Effector memory CD8-positive, alpha-beta T cell (primary cell): ENCODE data around the gene SCN8A.
"Not testable (repeated sequence)": the region's sequence is repeated elsewhere in the genome, so short reads cannot be mapped to it uniquely, and the experiment has no call there.

ENCODE experiments used
- ATAC-seq: fragments of 150-1000 bp; cut with Tn5 transposase; replicated peaks from 2 replicates; pipeline ENCODE4 v1.10.0; 2021; ENCODE audit warnings: mild to moderate bottlenecking, moderate library complexity
- DNase-seq, 3 experiments: peaks; one replicate each; pipeline ENCODE4 v3.0.0; 2021
- H3K27ac Mint-ChIP-seq, 2 donors: one replicate each; pipeline ENCODE4 v1.8.0; 2022; ENCODE audit warnings: mild to moderate bottlenecking in 2 of 2, mixed read lengths in 2 of 2, moderate library complexity in 2 of 2
- H3K27me3 Mint-ChIP-seq, 2 donors: one replicate each; pipeline ENCODE4 v1.8.0; 2022; ENCODE audit warnings: mixed read lengths in 2 of 2
- H3K36me3 Mint-ChIP-seq: one replicate; pipeline ENCODE4 v1.8.0; 2022; ENCODE audit warnings: mild to moderate bottlenecking, moderate library complexity, mixed read lengths; ENCODE audit not compliant: insufficient read depth
- H3K4me1 Mint-ChIP-seq, 2 donors: one replicate each; pipeline ENCODE4 v1.8.0; 2022; ENCODE audit warnings: low read depth in 2 of 2, mixed read lengths in 2 of 2
- H3K4me3 Mint-ChIP-seq, 2 donors: one replicate each; pipeline ENCODE4 v1.8.0; 2022; ENCODE audit warnings: mild to moderate bottlenecking in 2 of 2, mixed read lengths in 2 of 2, moderate library complexity in 2 of 2
- H3K9me3 Mint-ChIP-seq, 2 donors: one replicate each; pipeline ENCODE4 v1.8.0; 2022; ENCODE audit warnings: mixed read lengths in 2 of 2

SCN8A gene

DNA sequence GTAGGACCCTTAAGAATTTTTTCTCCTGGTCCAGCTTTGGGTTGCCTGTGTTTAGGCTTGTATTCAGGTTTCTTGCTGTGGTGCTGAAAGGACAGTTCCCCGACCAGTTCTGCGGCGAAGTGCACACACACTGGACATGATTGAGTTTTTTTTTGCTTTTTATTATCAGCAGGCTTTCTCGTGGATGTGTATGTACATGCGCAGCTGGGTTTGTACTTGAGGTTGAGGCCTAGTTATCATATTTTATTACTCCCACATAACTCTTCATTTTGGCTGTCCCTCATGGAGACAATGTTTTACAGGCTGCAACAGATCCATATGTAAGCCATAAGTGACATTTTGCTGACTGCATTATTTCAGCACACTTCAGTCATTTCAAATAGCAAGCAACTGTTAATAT lies 2.5 kb downstream of the SCN8A start:
- DNase-seq, result peak in 2 of 3 experiments; percentile 5 to 11
- H3K4me1 Mint-ChIP-seq, result peaks cover 17 to 22% of the 10 kb centered on the region in 2 donors

DNA sequence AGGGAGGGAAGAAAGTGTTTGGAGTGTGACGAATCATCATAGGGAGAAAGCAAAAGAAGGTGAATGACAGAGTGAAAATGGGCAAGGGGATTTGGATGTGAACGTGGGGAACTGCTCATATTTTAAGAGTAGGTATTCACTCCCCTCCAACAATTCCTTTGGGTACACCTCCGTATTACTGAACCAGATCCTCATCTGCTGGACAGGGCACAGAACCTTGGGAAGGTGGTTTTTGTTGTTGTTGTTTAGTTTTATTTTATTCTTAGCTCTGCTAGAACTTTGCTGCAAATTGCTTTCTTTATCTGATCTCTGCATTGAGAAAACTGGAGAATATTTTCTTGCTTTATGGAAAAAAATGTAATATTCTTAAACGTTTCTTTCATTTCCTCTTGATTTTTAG lies 7.1 kb downstream of the SCN8A start:
- Mint-ChIP-seq H3K36me3 (no peaks in the 10 kb centered on the region), H3K27ac (no peak overlapping the region), H3K4me1 (no peaks in the 10 kb centered on the region), H3K27me3 (peaks cover 18 to 36% of the 10 kb centered on the region in 2 donors), H3K9me3 (no peaks in the 10 kb centered on the region), H3K4me3 (no peak overlapping the region)
- DNase-seq (no peak), ATAC-seq (no peak)

More for the DNA sequence above, 2.5 kb downstream of the SCN8A start:
- Mint-ChIP-seq H3K27ac (no peak overlapping the region), H3K36me3 (peaks cover 2% of the 10 kb centered on the region), H3K4me3 (no peak overlapping the region), H3K9me3 (no peaks in the 10 kb centered on the region), H3K27me3 (peaks cover 52 to 56% of the 10 kb centered on the region in 2 donors)
- ATAC-seq, result no peak

DNA sequence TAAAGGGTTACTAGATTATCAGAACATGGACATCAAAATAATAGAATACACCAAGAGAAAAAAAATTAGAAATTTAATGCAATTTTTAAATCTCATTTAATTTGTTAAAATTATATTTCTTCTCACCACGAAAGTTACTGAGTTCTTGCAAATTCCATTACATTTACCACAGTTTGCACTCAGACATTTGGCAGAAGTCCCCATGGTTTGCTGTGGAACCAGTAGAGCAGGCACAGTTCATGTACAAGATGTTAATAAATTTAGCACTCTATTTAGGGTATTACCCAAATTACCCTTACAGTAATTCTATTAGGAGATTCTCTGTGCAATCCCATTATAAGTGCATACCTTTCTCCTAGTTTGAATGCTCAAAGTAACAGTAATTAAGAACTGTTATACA lies 9.7 kb downstream of the SCN8A start:
- no peaks in the 10 kb centered on the region for H3K36me3 Mint-ChIP-seq
- ATAC-seq, result no peak
- no peaks in the 10 kb centered on the region for H3K9me3 Mint-ChIP-seq
- no peak overlapping the region for H3K27ac Mint-ChIP-seq
- no peak overlapping the region for H3K4me3 Mint-ChIP-seq
- peaks cover 15 to 27% of the 10 kb centered on the region in 2 donors for H3K27me3 Mint-ChIP-seq
- DNase-seq, result no peak
- H3K4me1 Mint-ChIP-seq, result no peaks in the 10 kb centered on the region

DNA sequence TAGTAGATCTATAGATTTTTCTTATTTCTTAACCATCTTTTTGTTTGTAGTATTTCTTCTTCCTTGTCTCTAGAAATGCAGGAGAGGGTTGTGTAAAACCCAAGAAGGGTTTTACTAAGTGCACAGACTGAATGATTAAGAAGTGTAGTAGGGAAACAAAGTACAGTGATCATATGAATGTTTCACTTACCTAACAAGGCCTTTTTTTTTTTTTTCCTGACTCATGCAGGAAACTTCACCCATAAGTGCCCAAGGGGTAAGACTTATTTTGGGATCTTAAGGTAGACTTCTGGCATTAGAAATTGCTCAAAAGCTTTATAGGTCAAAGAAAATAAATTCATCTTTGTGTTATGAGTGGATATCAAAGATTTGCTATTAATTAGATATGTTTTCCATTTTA lies 10.2 kb downstream of the SCN8A start:
- Mint-ChIP-seq H3K27me3 (peaks cover 20 to 28% of the 10 kb centered on the region in 2 donors), H3K36me3 (no peaks in the 10 kb centered on the region), H3K4me3 (no peak overlapping the region), H3K27ac (no peak overlapping the region), H3K9me3 (no peaks in the 10 kb centered on the region), H3K4me1 (no peaks in the 10 kb centered on the region)
- DNase-seq, result no peak
- no peak for ATAC-seq

DNA sequence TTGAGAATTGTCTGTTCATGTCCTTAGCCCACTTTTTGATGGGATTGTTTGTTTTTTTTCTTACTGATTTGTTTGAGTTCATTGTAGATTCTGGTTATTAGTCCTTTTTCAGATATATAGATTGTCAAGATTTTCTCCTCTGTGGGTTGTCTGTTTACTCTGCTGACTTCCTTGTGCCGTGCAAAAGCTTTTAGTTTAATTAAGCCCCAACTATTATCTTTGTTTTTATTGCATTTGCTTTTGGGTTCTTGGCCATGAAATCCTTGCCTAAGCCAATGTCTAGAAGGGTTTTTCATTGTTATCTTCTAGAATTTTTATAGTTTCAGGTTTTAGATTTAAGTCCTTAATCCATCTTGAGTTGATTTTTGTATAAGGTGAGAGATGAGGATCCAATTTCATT lies 14.9 kb downstream of the SCN8A start:
- H3K4me1 Mint-ChIP-seq, H3K9me3 Mint-ChIP-seq, H3K36me3 Mint-ChIP-seq, H3K27ac Mint-ChIP-seq, H3K4me3 Mint-ChIP-seq, DNase-seq, ATAC-seq: not testable (repeated sequence)
- H3K27me3 Mint-ChIP-seq, result peaks cover 25 to 55% of the 10 kb centered on the region in 2 donors

DNA sequence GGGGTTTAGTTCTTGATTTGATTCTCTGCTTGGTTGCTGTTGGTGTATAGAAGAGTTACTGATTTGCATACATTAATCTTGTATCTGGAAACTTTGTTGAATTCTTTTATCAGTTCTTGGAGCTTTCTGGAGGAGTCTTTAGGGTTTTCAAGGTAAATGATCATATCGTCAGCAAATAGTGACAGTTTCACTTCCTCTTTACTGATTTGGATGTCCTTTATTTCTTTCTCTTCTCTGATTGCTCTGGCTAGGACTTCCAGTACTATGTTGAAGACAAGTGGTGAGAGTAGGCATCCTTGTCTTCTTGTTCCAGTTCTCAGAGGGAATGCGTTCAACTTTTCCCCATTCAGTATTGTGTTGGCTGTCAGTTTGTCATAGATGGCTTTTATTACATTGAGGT lies 16.2 kb downstream of the SCN8A start:
- H3K4me3 Mint-ChIP-seq, ATAC-seq: not testable (repeated sequence)

DNA sequence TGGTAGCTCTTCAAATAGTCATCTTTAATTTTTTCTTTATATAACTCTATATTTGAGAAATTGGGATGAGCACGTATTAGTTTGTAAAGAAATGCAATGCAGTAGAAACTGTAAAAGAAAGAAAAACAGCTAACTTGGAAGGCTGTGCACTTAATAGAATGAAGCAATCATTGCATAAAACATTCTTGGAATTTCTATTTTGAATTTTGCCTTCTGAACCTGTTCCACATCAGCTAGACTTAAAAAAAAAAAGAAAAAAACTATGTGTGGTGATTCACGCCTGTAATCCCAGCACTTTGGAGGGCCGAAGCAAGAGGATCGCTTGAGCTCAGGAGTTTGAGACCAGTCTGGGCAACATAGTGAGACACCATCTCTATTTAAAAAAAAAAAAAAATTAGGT lies 29.4 kb downstream of the SCN8A start:
- Mint-ChIP-seq H3K36me3 (no peaks in the 10 kb centered on the region), H3K27ac (no peak overlapping the region)
- DNase-seq, result no peak

More for the DNA sequence above, 16.2 kb downstream of the SCN8A start:
- not testable (repeated sequence) for H3K27ac Mint-ChIP-seq, H3K9me3 Mint-ChIP-seq, DNase-seq, H3K4me1 Mint-ChIP-seq, H3K36me3 Mint-ChIP-seq
- H3K27me3 Mint-ChIP-seq, result peaks cover 25 to 55% of the 10 kb centered on the region in 2 donors

DNA sequence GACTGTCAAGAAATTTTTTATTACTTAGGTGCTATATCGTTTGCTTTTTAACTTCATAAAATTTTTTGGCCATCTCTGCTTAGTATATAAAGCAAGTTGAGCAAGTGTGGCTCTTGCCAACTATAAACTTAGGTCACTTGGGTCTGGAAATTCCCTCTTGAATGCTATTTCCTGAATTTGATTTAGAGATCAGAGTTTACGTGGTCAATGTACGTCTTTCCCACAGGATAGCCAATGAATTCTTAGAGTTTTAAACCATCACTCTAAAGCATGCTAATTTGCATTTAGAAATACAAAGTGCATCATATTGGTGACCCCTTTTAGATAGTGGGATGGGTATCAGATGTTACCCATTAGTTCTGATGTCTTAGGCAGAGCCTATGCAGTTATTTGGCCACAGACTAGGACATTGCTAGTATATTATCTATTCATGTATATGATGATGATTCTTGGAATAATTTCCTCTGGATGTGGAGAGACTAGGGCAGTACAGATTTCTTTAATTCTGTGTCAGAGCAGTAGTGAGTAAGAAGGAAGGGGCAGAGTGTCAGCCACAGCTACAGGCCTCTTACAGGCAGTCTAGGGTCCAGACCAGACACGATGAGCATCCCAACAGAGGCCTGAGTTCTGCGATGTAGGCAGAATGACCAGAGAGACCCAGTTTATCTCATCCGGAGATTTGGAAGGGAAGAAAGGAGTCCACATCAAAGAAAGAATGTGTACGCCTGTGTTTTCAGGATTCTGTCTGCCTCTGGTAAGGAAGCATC lies 30.3 kb downstream of the SCN8A start:
- H3K4me3 Mint-ChIP-seq, result no peak overlapping the region
- no peak for ATAC-seq
- no peaks in the 10 kb centered on the region for H3K36me3 Mint-ChIP-seq
- H3K27ac Mint-ChIP-seq, result peak overlapping the region in 1 of 2 donors; percentile 4
- DNase-seq, result no peak
- H3K4me1 Mint-ChIP-seq, result no peaks in the 10 kb centered on the region
- H3K27me3 Mint-ChIP-seq, result peaks cover 33 to 38% of the 10 kb centered on the region in 2 donors
- peaks cover 0 to 8% of the 10 kb centered on the region in 2 donors for H3K9me3 Mint-ChIP-seq

More for the DNA sequence above, 29.4 kb downstream of the SCN8A start:
- Mint-ChIP-seq H3K4me3 (no peak overlapping the region), H3K9me3 (peaks cover 0 to 8% of the 10 kb centered on the region in 2 donors), H3K27me3 (peaks cover 25 to 29% of the 10 kb centered on the region in 2 donors), H3K4me1 (no peaks in the 10 kb centered on the region)
- ATAC-seq, result no peak

DNA sequence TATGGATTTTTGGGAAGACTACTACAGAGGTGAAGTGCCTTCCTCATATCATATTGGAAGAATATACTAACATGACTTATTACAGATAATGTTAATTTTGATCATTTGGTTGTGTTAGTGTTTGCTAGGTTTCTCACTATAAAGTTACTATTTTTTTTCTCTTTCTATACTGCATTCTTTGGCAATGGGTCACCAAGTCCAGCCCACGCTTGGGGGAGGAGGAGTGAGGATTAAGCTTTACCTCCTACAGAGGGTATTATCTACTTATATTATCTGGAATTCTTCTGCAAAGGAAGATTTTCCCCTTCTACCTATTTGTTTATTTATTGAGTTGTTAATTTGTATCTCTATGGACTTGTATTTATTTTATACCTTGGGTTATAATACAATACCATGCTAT lies 31.5 kb downstream of the SCN8A start:
- Mint-ChIP-seq H3K27ac (no peak overlapping the region), H3K27me3 (peaks cover 32 to 33% of the 10 kb centered on the region in 2 donors)

DNA sequence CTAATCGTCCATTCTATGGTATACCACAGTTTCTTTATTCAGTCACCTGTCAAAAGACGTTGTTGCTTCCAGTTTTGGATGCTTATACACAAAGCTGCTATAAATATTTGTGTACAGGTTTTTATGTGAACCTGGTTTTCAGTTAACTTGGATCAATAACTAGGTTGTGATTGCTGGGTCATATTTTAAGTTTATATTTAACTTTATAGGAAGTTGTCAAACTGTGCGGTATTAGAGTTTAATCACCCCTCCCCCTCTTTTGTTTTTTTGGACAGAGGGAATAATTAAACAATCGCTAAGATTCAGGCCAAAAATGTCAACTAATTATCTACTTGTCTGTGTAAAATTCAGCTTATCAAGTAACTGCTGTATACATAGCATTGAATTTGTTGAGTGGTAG lies 34.3 kb downstream of the SCN8A start:
- ATAC-seq (no peak), DNase-seq (no peak)
- Mint-ChIP-seq H3K36me3 (no peaks in the 10 kb centered on the region), H3K27ac (no peak overlapping the region), H3K9me3 (no peaks in the 10 kb centered on the region), H3K4me1 (no peaks in the 10 kb centered on the region), H3K27me3 (peaks cover 38% of the 10 kb centered on the region in 2 donors), H3K4me3 (no peak overlapping the region)

More for the DNA sequence above, 31.5 kb downstream of the SCN8A start:
- Mint-ChIP-seq H3K9me3 (no peaks in the 10 kb centered on the region), H3K4me1 (no peaks in the 10 kb centered on the region), H3K4me3 (no peak overlapping the region), H3K36me3 (no peaks in the 10 kb centered on the region)
- ATAC-seq, result no peak
- no peak for DNase-seq

DNA sequence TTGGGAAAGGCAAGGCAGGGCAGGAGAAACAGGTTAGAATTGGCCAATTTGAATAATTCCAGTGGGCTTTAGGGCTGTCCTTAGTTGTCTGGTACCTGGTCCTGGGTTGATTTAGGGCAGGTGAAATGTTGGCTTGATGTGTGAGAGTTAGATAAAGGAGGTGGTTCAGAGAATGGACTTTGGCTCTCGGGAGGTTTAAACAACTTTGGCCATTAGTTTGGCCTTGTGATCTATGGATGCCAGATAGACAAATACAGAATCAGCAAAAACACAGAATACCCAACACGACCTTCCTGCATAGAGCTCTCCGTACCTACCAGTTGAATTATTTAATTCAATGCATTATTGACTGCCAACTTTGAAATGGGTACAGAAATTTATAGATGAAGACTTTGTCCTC lies 35.1 kb downstream of the SCN8A start:
- Mint-ChIP-seq H3K27me3 (peaks cover 43 to 45% of the 10 kb centered on the region in 2 donors), H3K9me3 (no peaks in the 10 kb centered on the region), H3K4me3 (no peak overlapping the region), H3K27ac (no peak overlapping the region), H3K4me1 (no peaks in the 10 kb centered on the region), H3K36me3 (no peaks in the 10 kb centered on the region)
- DNase-seq, result no peak
- ATAC-seq, result no peak

DNA sequence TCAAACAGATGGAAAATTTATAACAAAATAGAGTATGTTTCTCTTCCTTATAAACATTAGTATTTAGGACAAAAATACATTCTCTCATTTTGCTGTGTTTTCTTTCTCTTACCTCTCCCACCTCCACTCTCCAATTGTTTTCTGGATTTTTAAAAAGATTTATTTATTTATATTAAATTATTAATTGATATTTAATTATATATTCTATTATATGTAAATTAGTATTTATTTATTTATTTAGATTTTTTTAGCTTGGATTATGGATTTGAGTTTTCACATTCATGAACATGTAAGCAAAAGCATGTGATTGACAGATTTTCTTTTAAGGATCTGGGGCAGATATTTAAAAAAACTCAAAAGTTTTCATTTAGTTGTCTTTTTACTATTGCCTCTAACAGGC lies 35.6 kb downstream of the SCN8A start:
- Mint-ChIP-seq H3K4me1 (no peaks in the 10 kb centered on the region), H3K9me3 (no peaks in the 10 kb centered on the region), H3K4me3 (no peak overlapping the region), H3K36me3 (no peaks in the 10 kb centered on the region), H3K27me3 (peaks cover 38 to 49% of the 10 kb centered on the region in 2 donors), H3K27ac (no peak overlapping the region)
- ATAC-seq, result no peak
- DNase-seq, result no peak

DNA sequence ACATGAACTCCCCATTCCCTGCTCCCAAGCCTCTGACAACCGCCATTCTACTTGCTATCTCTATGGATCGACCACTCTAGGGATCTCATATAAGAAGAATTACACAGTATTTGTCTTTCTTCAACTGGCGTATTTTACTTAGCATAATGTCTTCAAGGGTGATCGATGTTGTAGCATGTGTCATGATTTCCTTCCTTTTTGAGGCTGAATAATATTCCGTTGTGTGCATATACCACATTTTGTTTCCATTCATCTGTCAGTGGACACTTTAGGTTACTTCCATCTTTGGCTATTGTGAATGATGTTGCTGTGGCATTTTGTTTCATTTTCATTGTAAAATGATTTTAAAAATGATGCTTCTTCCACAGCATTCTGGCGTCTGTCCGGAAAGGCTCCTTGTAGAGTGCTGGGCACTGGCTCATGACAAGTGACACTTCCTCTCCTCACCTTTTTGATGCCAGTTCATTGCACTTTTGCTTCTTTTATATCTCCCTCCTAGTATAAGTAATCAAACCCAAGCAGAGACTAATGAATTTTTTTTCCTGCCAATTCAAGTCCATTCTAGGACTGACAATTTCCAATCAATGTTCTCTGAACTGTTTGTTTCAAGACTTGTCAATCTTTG lies 39.3 kb downstream of the SCN8A start:
- Mint-ChIP-seq H3K36me3 (no peaks in the 10 kb centered on the region), H3K4me1 (no peaks in the 10 kb centered on the region), H3K27me3 (peaks cover 48 to 60% of the 10 kb centered on the region in 2 donors), H3K9me3 (no peaks in the 10 kb centered on the region), H3K4me3 (no peak overlapping the region), H3K27ac (no peak overlapping the region)
- ATAC-seq (no peak), DNase-seq (no peak)

DNA sequence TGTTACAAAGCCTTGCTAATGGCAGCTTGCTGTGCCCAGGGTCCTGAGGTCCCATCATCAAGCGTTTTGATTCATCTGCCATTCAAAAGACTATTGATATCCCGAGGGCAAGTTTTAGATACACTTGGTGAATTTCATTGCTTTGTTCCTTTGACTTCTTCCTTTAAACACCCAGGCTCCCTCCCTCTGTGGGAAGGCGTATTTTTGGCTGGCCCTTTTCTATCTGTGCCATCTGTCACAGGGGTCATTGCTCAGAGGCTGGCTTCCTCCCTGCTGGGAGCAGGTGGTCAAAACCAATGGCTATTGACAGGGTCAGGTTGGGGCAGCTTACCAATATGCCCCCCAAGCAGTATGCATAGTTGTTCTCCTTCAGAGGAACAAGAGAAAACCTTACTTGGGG lies 40.0 kb downstream of the SCN8A start:
- no peaks in the 10 kb centered on the region for H3K36me3 Mint-ChIP-seq
- no peak for ATAC-seq
- no peak for DNase-seq
- H3K27me3 Mint-ChIP-seq, result peaks cover 44 to 60% of the 10 kb centered on the region in 2 donors
- no peaks in the 10 kb centered on the region for H3K9me3 Mint-ChIP-seq
- no peak overlapping the region for H3K4me3 Mint-ChIP-seq
- no peaks in the 10 kb centered on the region for H3K4me1 Mint-ChIP-seq
- H3K27ac Mint-ChIP-seq, result no peak overlapping the region
